Tibial nerve (tissue), 4 donors: ENCODE measurements around the gene CUX1. TPM values are rescaled to one million over a fixed set of nuclear protein-coding genes. Genes with fewer than 3 reads are reported as not detected.

Source experiments
- DNase-seq, 2 donors: peaks; one replicate each; pipeline ENCODE4 v3.0.0-alpha.2; 2019; ENCODE audit warnings: low spot score in 2 of 2
- H3K27ac ChIP-seq, 4 donors: fragments of 200-600 bp; sonication (generic) in 3 of 4; one replicate each; pipeline ENCODE4 v1.5.1; 2017 to 2019; ENCODE audit warnings: mild to moderate bottlenecking in 1 of 4
- H3K27me3 ChIP-seq, 2 donors: fragments of 200-600 bp; sonication (generic) in 1 of 2; one replicate each; pipeline versions ENCODE4 v1.5.1 to v1.6.0; 2017 to 2019
- H3K36me3 ChIP-seq, 3 donors: fragments of 200-600 bp; sonication (generic); one replicate each; pipeline ENCODE4 v1.5.1; 2018 to 2019
- H3K4me1 ChIP-seq, 4 donors: fragments of 200-600 bp; sonication (generic) in 3 of 4; one replicate each; pipeline ENCODE4 v1.5.1; 2017 to 2019
- H3K4me3 ChIP-seq, 4 donors: fragments of 200-600 bp; sonication (generic) in 3 of 4; one replicate each; pipeline ENCODE4 v1.5.1; 2017 to 2019; ENCODE audit warnings: mild to moderate bottlenecking in 1 of 4, moderate library complexity in 1 of 4
- H3K9me3 ChIP-seq, 4 donors: fragments of 200-600 bp; sonication (generic) in 3 of 4; one replicate each; pipeline ENCODE4 v1.5.1; 2017 to 2019
- CTCF ChIP-seq, 5 experiments: fragments of 200-600 bp in 3 of 5; fragments of 450-650 bp in 2 of 5; sonication (generic) in 3 of 5; IDR thresholded peaks; one replicate each; pipeline ENCODE4 v1.5.1; 2016 to 2019; ENCODE audit warnings: antibody characterized with exemption in 5 of 5, mild to moderate bottlenecking in 3 of 5, moderate library complexity in 2 of 5
- EP300 ChIP-seq, 2 donors: sonication (generic); formaldehyde crosslinking; IDR thresholded peaks; one replicate each; pipeline ENCODE4 v1.6.1; 2017; ENCODE audit warnings: antibody characterized with exemption in 2 of 2, mild to moderate bottlenecking in 1 of 2
- POLR2A ChIP-seq, 2 donors: fragments of 450-650 bp; IDR thresholded peaks; one replicate each; pipeline ENCODE4 v1.6.1; 2017; ENCODE audit warnings: antibody characterized with exemption in 2 of 2, mild to moderate bottlenecking in 2 of 2, moderate library complexity in 2 of 2
- WGBS, 2 donors: methylation state at CpG; one replicate each; pipeline ENCODE4 v1.1.5; 2018; 5-methylcytosine and 5-hydroxymethylcytosine counted together
- total RNA-seq, 4 donors: library from RNA; depleted of rRNA; stranded (reverse); fragments of >200 nt; gene quantifications; one replicate each; pipeline ENCODE4 v1.1.0, GENCODE V29; 2016

The CUX1 gene
- total RNA-seq, 4 donors from 2014 or later = 74.5 to 104 (median 84.3) TPM

GRCh38 chr7:101874028-101874427 lies 56.6 kb downstream of the CUX1 start:
- TF ChIP-seq POLR2A (IDR thresholded peaks at IDR 0.05) (no peak), CTCF (IDR thresholded peaks at IDR 0.05) (no peak), EP300 (IDR thresholded peaks at IDR 0.05) (no peak)
- H3K36me3 ChIP-seq = no peaks in the 10 kb centered on the region
- H3K4me1 ChIP-seq = peaks cover 0 to 38% (median 0%) of the 10 kb centered on the region in 4 donors
- H3K27ac ChIP-seq = no peak overlapping the region
- 51 to 58% methylated on average over 5 of the region's 5 CpGs for WGBS, 2 donors
- DNase-seq = no peak
- no peaks in the 10 kb centered on the region for H3K9me3 ChIP-seq
- no peak overlapping the region for H3K4me3 ChIP-seq
- H3K27me3 ChIP-seq = no peaks in the 10 kb centered on the region

DNA sequence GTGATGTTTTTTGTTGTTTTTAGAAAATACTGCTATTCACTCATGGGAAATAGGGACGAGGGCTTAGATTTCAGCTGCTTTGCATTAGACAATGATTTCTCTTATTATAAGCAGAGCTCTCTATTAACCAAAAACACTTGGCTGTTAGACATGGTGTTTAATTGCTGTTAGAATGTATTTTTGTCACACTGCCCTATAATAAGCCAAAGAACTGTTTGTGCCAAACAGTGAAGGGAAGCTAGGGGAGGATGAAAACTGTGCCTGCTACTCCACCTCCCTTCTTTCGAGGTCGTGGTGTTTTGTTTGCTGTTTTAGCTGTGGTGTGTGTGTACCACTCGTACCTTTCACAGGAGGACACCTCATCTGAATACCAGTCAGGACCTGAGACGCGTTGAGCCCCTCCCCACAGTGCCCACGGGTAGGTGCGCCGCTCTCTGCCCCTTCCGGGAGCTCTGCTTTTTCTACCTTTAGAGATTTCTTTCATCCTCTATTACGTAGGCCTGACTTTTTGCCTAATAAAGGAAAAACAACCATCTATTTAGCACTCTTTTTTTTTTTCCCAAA lies 57.9 kb downstream of the CUX1 start:
- Histone ChIP-seq H3K9me3 (no peaks in the 10 kb centered on the region), H3K4me3 (no peak overlapping the region), H3K27me3 (no peaks in the 10 kb centered on the region), H3K4me1 (peaks cover 0 to 39% (median 0%) of the 10 kb centered on the region in 4 donors), H3K36me3 (no peaks in the 10 kb centered on the region), H3K27ac (no peak overlapping the region)
- WGBS, 2 donors = 72 to 78% methylated on average over 11 of the region's 11 CpGs
- TF ChIP-seq EP300 (IDR thresholded peaks at IDR 0.05) (no peak), POLR2A (IDR thresholded peaks at IDR 0.05) (no peak), CTCF (IDR thresholded peaks at IDR 0.05) (no peak)
- no peak for DNase-seq

DNA sequence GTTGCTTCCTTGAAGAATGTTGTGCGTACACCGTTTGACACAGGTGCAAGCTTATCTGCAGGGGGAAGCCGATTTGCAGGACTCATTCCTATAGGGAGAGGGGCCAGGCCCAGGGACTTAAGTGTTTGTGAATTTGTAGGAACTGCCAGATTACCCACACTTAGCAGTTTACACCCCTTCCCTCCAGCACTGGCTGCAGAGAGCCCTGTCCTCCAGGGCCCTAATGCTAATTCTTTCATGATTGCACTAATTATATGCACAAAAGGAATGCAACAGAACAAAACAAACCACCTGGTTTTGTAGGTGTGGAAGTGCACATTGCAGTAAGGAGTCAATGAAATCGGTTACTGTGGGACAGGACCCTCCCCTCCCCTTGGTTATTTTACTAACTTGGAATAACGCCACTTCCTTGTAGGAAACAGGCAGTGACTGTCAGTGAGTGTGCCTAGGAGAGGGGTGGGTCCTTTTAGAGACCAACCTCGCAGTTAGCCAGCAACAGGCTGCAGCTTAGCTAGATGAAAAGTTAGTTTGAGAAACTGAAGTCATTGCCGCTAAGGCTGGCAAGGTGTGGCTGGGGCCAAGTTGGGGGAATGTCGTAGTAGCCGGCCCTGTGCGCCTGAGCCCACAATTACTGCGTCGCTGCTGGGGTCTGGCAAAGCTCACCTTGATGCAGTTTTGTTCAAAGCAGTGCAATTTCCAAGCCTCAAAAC lies 60.6 kb downstream of the CUX1 start:
- no peak for TF ChIP-seq POLR2A (IDR thresholded peaks at IDR 0.05)
- no peak for TF ChIP-seq CTCF (IDR thresholded peaks at IDR 0.05)
- no peak for TF ChIP-seq EP300 (IDR thresholded peaks at IDR 0.05)
- H3K4me3 ChIP-seq = no peak overlapping the region
- no peak overlapping the region for H3K27ac ChIP-seq
- H3K27me3 ChIP-seq = no peaks in the 10 kb centered on the region
- H3K9me3 ChIP-seq = no peaks in the 10 kb centered on the region
- 84 to 88% methylated on average over 12 of the region's 12 CpGs for WGBS, 2 donors
- DNase-seq = no peak
- no peaks in the 10 kb centered on the region for H3K36me3 ChIP-seq
- H3K4me1 ChIP-seq = peaks cover 0 to 59% (median 10%) of the 10 kb centered on the region in 4 donors

DNA sequence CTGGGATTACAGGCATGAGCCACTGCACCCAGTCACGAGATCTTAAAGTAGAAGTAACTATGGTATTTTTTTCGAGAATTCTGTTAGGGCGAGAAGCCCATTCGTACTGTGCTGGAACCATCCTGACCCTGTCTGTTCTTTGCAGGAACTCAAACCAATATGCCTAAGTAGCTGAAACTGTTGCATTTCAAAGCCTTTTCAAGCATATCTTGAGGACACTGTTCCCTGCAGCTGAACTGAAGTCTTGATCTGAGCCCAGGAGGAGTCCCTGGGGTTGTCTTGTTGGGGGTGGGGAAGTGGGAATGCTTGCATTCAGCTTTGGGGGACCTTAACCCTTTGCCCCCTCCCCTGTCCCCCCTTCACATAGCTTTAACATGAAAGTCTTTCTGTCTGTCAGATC lies 61.5 kb downstream of the CUX1 start:
- DNase-seq = no peak
- Histone ChIP-seq H3K36me3 (no peaks in the 10 kb centered on the region), H3K27me3 (no peaks in the 10 kb centered on the region), H3K4me3 (no peak overlapping the region), H3K27ac (no peak overlapping the region), H3K4me1 (peaks cover 0 to 64% (median 12%) of the 10 kb centered on the region in 4 donors), H3K9me3 (no peaks in the 10 kb centered on the region)
- WGBS, 2 donors = 93 to 95% methylated on average over 4 of the region's 4 CpGs
- no peak for TF ChIP-seq EP300 (IDR thresholded peaks at IDR 0.05)

GRCh38 chr7:101879565-101879964 lies 62.1 kb downstream of the CUX1 start:
- no peak overlapping the region for H3K27ac ChIP-seq
- H3K9me3 ChIP-seq = no peaks in the 10 kb centered on the region
- no peaks in the 10 kb centered on the region for H3K27me3 ChIP-seq
- no peak for DNase-seq
- H3K4me1 ChIP-seq = peaks cover 0 to 60% (median 14%) of the 10 kb centered on the region in 4 donors
- H3K36me3 ChIP-seq = no peaks in the 10 kb centered on the region
- TF ChIP-seq CTCF (IDR thresholded peaks at IDR 0.05) (no peak), POLR2A (IDR thresholded peaks at IDR 0.05) (no peak), EP300 (IDR thresholded peaks at IDR 0.05) (no peak)
- H3K4me3 ChIP-seq = no peak overlapping the region
- WGBS, 2 donors = 89 to 93% methylated on average over 10 of the region's 10 CpGs
